Activated T-cell treated with anti-CD3 and anti-CD28 coated beads, Interleukin-2, amount 50 U/mL, for 48 hours (primary cell): ENCODE measurements around the gene VWF.

Source experiments
- DNase-seq, 2 experiments: peaks; one replicate each; pipeline ENCODE4 v3.0.0-alpha.2; 2020

Gene VWF

DNA sequence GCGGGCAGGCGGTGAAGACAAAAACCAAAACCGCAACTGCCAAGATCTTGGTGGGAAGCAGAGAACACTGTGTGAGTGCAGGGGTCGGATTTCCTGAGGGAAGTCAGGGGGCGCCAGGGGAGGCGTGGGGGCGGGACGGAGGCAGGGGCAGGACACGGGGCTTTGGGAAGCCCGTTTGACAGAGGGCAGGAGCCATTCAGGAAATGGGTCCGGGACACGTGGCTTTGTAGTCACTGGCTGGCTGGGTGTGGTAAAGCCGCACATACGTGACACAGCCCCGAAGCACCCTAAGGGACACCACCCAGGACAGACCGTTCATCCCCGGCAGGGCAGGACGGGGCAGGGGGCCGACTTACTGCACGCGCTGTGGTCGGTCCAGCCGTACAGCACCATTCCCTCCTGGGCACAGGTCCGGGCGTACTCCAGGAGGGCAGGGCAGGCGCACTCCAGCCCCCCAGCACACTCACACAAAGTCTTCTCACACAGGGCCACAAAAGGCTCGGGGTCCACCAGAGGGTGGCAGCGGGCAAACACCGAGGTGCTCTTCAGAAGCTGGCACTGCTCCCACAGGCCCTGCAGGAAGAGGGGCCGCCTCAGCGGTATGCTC lies 49.4 kb downstream of the VWF start:
- DNase-seq, result peak; percentile 59 to 70

- no peak for DNase-seq
Observed at GRCh38 chr12:6074427-6074826, 50.0 kb downstream of the VWF start.

DNA sequence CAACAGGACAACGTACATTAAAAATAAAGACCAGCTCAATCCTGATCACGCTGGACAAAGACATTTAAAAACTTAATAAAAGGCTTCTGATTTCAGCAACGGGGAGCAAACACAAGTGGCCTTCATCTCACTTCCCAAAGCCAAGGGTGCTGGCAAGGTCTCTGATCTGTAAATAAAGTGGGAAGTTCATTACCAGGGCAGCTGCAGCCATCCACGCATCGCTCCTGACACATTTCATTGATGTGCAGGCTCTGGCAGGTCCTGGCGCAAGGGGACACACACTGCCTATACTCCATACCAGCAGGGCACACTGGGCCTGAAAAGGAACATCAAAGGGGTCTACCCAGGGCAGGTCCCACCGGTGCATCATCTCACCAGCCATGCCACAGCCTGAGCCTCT lies 51.0 kb downstream of the VWF start:
- DNase-seq, result no peak

- DNase-seq, result no peak
Observed at GRCh38 chr12:6072302-6072752, 52.1 kb downstream of the VWF start.

- DNase-seq, result no peak
Observed at GRCh38 chr12:6071589-6071988, 52.9 kb downstream of the VWF start.

DNA sequence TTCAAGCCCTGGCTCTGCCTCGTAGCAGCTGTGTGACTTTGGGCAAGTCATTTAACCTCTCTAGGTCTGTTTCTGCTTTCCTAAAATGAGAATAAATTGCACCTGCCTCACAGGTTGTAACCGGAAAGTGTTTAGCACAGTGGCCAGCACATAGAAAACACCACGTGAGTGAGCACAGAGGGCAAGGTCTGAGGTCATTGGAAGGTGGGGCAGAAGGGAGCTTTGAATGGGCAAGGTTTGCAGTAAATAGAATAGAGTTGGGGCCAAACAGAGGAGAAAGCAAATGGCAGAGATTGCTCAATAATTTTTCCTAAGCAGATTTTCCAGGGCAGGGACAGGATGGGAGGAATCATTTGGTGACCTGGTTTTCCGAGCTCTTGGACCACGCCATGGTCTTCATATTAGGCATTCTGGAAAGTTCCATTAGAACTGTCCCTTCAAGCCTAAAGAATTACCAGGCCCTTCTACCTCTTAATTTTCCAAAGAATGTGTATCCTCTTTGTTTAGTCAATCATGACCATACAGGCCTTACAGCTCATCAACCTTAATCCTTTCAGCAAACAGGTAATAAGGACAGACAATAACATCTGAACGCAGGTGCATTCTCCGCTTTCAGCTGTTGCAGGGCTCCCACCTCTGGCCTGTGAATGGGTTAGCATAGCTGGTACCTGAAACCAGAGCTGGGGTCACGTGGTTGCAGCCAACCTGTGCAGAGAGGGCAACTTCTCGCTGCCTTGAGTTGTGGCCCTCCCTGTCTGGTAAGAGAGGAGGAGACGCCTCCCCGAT lies 53.8 kb downstream of the VWF start:
- no peak for DNase-seq

GRCh38 chr12:6069437-6070093 lies 54.9 kb downstream of the VWF start:
- peak; percentile 58 to 66 for DNase-seq

- DNase-seq, result no peak
Observed at GRCh38 chr12:6068227-6068626, 56.2 kb downstream of the VWF start.

GRCh38 chr12:6067152-6067916 lies 57.1 kb downstream of the VWF start:
- DNase-seq, result no peak

GRCh38 chr12:6066651-6067050 lies 57.8 kb downstream of the VWF start:
- no peak for DNase-seq

GRCh38 chr12:6065863-6066199 lies 58.6 kb downstream of the VWF start:
- DNase-seq, result no peak

- DNase-seq, result no peak
Observed at GRCh38 chr12:6065131-6065862, 59.2 kb downstream of the VWF start.

- peak; percentile 73 to 76 for DNase-seq
Observed at GRCh38 chr12:6062757-6063735, 61.4 kb downstream of the VWF start.

DNA sequence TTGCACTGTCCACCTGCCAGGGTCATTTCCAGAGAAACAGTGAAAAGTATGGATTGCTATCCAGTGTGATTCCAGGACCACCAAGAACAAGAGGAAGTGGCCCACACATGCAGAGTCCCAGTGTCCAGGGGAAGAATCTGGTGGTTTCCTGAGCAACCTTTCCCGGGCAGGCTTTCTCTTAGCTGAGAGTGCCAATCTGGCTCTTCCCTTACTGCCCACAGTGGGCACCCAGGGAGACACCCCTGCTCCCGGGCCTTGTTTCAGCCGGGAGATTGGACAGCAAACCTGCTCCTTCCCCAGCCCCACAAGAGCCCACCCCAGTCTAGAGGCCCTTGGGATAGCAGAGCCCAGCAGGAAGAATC lies 62.1 kb downstream of the VWF start:
- DNase-seq, result no peak

- DNase-seq, result no peak
Observed at GRCh38 chr12:6061660-6062059, 62.8 kb downstream of the VWF start.

GRCh38 chr12:6059860-6060565 lies 64.5 kb downstream of the VWF start:
- no peak for DNase-seq

DNA sequence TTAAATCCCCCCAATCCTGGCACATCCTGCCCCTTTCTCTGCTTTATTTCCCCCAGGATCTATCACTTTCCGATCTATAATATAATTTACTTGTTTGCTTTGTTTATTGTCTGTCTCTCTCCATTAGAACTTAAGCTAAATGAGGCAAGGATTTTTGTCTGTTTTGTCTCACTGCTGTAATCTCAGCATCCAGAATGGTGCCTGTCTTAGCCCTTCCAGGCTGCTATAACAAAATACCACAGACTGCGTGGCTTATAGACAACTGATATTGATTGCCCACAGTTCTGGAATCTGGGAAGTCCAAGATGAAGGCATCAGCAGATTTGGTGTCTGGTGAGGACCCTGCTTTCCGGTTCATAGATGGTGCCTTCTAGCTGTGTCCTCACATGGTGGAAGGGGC lies 65.2 kb downstream of the VWF start:
- DNase-seq, result no peak

DNA sequence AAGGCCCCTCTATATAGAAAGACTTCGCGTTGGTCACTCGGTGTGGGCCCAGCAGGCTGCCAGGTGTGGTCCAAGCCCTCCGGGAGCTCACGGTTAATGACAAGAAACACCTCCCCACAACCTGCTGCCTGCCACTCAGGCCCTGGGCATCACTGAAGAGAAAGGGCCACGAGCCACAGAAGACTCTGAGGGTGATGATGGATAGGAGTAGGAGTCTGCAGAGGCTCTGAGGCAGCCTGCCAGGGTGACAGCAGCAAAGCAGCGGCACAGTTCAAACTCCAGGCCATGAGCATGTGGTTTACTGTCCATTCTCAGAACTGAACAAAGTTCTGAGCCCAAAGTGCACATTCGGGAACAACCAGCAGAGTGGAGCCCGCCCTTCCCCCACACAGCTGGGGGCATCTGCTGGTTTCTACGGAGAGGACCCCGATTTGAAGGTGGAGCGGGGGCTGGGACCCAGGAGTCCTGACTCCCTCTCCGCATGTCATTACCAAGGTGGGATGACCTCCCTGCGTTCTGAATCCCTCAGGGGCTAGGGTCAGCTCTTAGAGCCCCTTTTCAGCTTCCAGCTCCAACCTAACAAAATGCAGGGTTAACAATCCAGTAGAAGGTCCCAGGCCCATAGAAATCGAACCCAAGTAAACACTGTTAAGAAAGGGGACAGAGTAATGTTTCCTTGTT lies 65.8 kb downstream of the VWF start:
- DNase-seq, result no peak

- no peak for DNase-seq
Observed at GRCh38 chr12:6057700-6058099, 66.8 kb downstream of the VWF start.
